IMR-90 (cell line): ENCODE measurements around the gene GPC5. TPM values are rescaled to one million over a fixed set of nuclear protein-coding genes. Genes with fewer than 3 reads are reported as not detected.

Source experiments
- ATAC-seq: fragments of 200-7000 bp; cut with Tn5 transposase; 2 replicates; pipeline ENCODE4 v1.9.1; 2020; ENCODE audit warnings: low read depth, mild to moderate bottlenecking, moderate library complexity
- BruUV-seq: library from RNA; stranded (reverse); fragments of 400-500 nt; replicated peaks from 2 replicates; lab custom pipeline; 2021; lab: Mats Ljungman, UMichigan
- CTCF ChIA-PET: fragments of 300-600 bp; formaldehyde crosslinking; extraction: SDS; loops from one replicate; lab custom pipeline; 2021; ENCODE audit warnings: antibody characterized with exemption; lab: Yijun Ruan, JAX
- POLR2A ChIA-PET: fragments of 300-600 bp; sonication (Branson Sonifier 250); formaldehyde crosslinking; loops from one replicate; lab custom pipeline; 2022; ENCODE audit warnings: antibody characterized with exemption; ENCODE audit not compliant: unreplicated experiment; lab: Charles Lee
- DNase-seq: peaks from one replicate; pipeline ENCODE4 v3.0.0; 2013
- H2AFZ ChIP-seq: replicated peaks from 2 replicates; pipeline ENCODE3; 2013; ENCODE audit warnings: low read length, mild to moderate bottlenecking; ENCODE audit not compliant: poor library complexity
- H2AK5ac ChIP-seq: 2 replicates; pipeline ENCODE4 v1.6.1; 2013; ENCODE audit warnings: low read depth, low read length, inconsistent platforms
- H2AK9ac ChIP-seq: replicated peaks from 2 replicates; pipeline ENCODE3; 2013; ENCODE audit warnings: mild to moderate bottlenecking, low read depth, low read length, moderate library complexity; ENCODE audit not compliant: poor library complexity
- H2BK120ac ChIP-seq: 2 replicates; pipeline ENCODE4 v1.6.1; 2013; ENCODE audit warnings: low read depth, low read length, inconsistent platforms
- H2BK15ac ChIP-seq: 3 replicates; pipeline ENCODE4 v1.6.1; 2013; ENCODE audit warnings: low read depth, low read length, inconsistent platforms
- H2BK20ac ChIP-seq: 2 replicates; pipeline ENCODE4 v1.6.1; 2013; ENCODE audit warnings: low read depth, mild to moderate bottlenecking, inconsistent platforms, low read length, moderate library complexity
- H2BK5ac ChIP-seq: 2 replicates; pipeline ENCODE4 v1.6.1; 2013; ENCODE audit warnings: mild to moderate bottlenecking, low read depth, low read length, inconsistent platforms; ENCODE audit not compliant: poor library complexity, severe bottlenecking
- H3K14ac ChIP-seq: replicated peaks from 2 replicates; pipeline ENCODE4 v1.6.1; 2013; ENCODE audit warnings: low read depth, low read length, inconsistent platforms
- H3K18ac ChIP-seq: 2 replicates; pipeline ENCODE4 v1.6.1; 2013; ENCODE audit warnings: low read depth, low read length, control low read depth
- H3K23ac ChIP-seq: 2 replicates; pipeline ENCODE4 v1.6.1; 2013; ENCODE audit warnings: low read depth, low read length, inconsistent platforms
- H3K27ac ChIP-seq: 2 replicates; pipeline ENCODE4 v1.5.1; 2013; ENCODE audit warnings: mild to moderate bottlenecking, control low read depth, low read length; ENCODE audit not compliant: insufficient read depth
- H3K27me3 ChIP-seq: 2 replicates; pipeline ENCODE4 v1.6.1; 2013; ENCODE audit warnings: low read length; ENCODE audit not compliant: control insufficient read depth, insufficient read depth
- H3K36me3 ChIP-seq: 2 replicates; pipeline ENCODE4 v1.6.1; 2013; ENCODE audit warnings: low read length, mixed read lengths; ENCODE audit not compliant: control insufficient read depth, insufficient read depth
- H3K4ac ChIP-seq: 2 replicates; pipeline ENCODE4 v1.6.1; 2013; ENCODE audit warnings: low read depth, low read length, inconsistent platforms
- H3K4me1 ChIP-seq: 2 replicates; pipeline ENCODE4 v1.6.1; 2013; ENCODE audit warnings: low read length, mixed read lengths; ENCODE audit not compliant: control insufficient read depth, insufficient read depth
- H3K4me2 ChIP-seq: 2 replicates; pipeline ENCODE4 v1.6.1; 2013; ENCODE audit warnings: low read depth, mild to moderate bottlenecking, control low read depth, low read length, moderate library complexity
- H3K4me3 ChIP-seq: 2 replicates; pipeline ENCODE4 v1.5.1; 2013; ENCODE audit warnings: low read depth, mild to moderate bottlenecking, control low read depth, low read length, moderate library complexity; ENCODE audit not compliant: insufficient read depth
- H3K56ac ChIP-seq: 2 replicates; pipeline ENCODE4 v1.6.1; 2013; ENCODE audit warnings: low read length, inconsistent platforms; ENCODE audit not compliant: insufficient read depth; ENCODE audit errors: extremely low read depth
- H3K79me1 ChIP-seq, 2 experiments: 2 replicates each; pipeline ENCODE4 v1.6.1; 2013; ENCODE audit warnings: low read length in 2 of 2, inconsistent platforms in 1 of 2, low read depth in 1 of 2
- H3K9ac ChIP-seq: 2 replicates; pipeline ENCODE4 v1.6.1; 2013; ENCODE audit warnings: low read depth, low read length, control low read depth
- H3K9me1 ChIP-seq: 2 replicates; pipeline ENCODE4 v1.6.1; 2013; ENCODE audit warnings: low read length, inconsistent platforms; ENCODE audit not compliant: insufficient read depth
- H3K9me3 ChIP-seq: 2 replicates; pipeline ENCODE4 v1.6.1; 2013; ENCODE audit warnings: low read length; ENCODE audit not compliant: control insufficient read depth, insufficient read depth
- H4K20me1 ChIP-seq: 2 replicates; pipeline ENCODE4 v1.6.1; 2013; ENCODE audit warnings: low read length, inconsistent platforms; ENCODE audit not compliant: insufficient read depth
- H4K5ac ChIP-seq: 2 replicates; pipeline ENCODE4 v1.6.1; 2013; ENCODE audit warnings: mild to moderate bottlenecking, low read depth, low read length, control low read depth
- H4K8ac ChIP-seq, 2 experiments: 2 replicates each; pipeline ENCODE4 v1.6.1; 2013; ENCODE audit warnings: low read depth in 2 of 2, low read length in 2 of 2, control low read depth in 1 of 2, inconsistent platforms in 1 of 2
- H4K91ac ChIP-seq: 2 replicates; pipeline ENCODE4 v1.6.1; 2013; ENCODE audit warnings: low read depth, low read length, inconsistent platforms; ENCODE audit not compliant: insufficient read depth
- ELK1 ChIP-seq: fragments of 150-350 bp; IDR thresholded peaks from 2 replicates; pipeline ENCODE4 v1.6.1; 2016; ENCODE audit warnings: low read depth, mild to moderate bottlenecking, low read length, moderate library complexity, borderline replicate concordance
- MAFK ChIP-seq: IDR thresholded peaks from 2 replicates; pipeline ENCODE4 v1.6.1; 2012; ENCODE audit warnings: low read depth, low read length, improper control_type of control experiment
- NFE2L2 ChIP-seq: fragments of 150-350 bp; IDR thresholded peaks from 2 replicates; pipeline ENCODE4 v1.6.1; 2016; ENCODE audit warnings: low read depth, mild to moderate bottlenecking, low read length
- SMC3 ChIP-seq: fragments of 150-350 bp; IDR thresholded peaks from 2 replicates; pipeline ENCODE4 v1.6.1; 2016; ENCODE audit warnings: low read depth, mild to moderate bottlenecking, antibody characterized with exemption, low read length, moderate library complexity
- WGBS, 2 experiments: methylation state at CpG; one replicate each; pipeline versions ENCODE4 v1.1.5 to v1.1.7; 2013; ENCODE audit warnings: missing lambda C conversion rate in 2 of 2; ENCODE audit not compliant: insufficient read length in 1 of 2; ENCODE audit errors: extremely low coverage in 2 of 2; 5-methylcytosine and 5-hydroxymethylcytosine counted together
- dilution Hi-C: fragments of 300-500 bp; cut with HindIII; formaldehyde crosslinking; loops from one replicate; pipeline ENCODE4 v1.14.3; 2018; ENCODE audit warnings: low sequenced_read_pairs; ENCODE audit not compliant: unreplicated experiment
- in situ Hi-C: fragments of 300-500 bp; cut with MboI; formaldehyde crosslinking; loops from 3 replicates; pipeline ENCODE4 v1.14.3; 2019; ENCODE audit warnings: low sequenced_read_pairs, inconsistent platforms, mixed read lengths
- intact Hi-C: fragments of 100-400 bp; cut with micrococcal nuclease; formaldehyde crosslinking; loops from 2 replicates; pipeline ENCODE4 v1.10.0; 2022
- polyA plus RNA-seq, 3 experiments: library from polyadenylated mRNA; depleted of rRNA; stranded (reverse); fragments of >200 nt; gene quantifications; 2 replicates each; pipeline ENCODE4 v1.2.3, GENCODE V29; 2012; ENCODE audit warnings: low replicate concordance in 1 of 3
- total RNA-seq: library from RNA; depleted of rRNA; stranded (reverse); fragments of >200 nt; gene quantifications from 2 replicates; pipeline ENCODE4 v1.2.3, GENCODE V29; 2012

Gene GPC5
- total and polyA plus RNA-seq, 2 of the 4 experiments (the other 2 are of a cell fraction): 0.94 to 1.8 TPM

- H3K4ac ChIP-seq: no peak overlapping the region
- no peak overlapping the region for H4K5ac ChIP-seq
- H3K56ac ChIP-seq: no peak overlapping the region
- H3K14ac ChIP-seq: no peak overlapping the region
- in situ Hi-C loops (no loop called here), dilution Hi-C loops (no loop called here), intact Hi-C loops (no loop called here)
- no peak overlapping the region for H2AK5ac ChIP-seq
- peak; percentile 77 for TF ChIP-seq NFE2L2
- TF ChIP-seq ELK1: no peak
- no peak for TF ChIP-seq SMC3
- TF ChIP-seq MAFK: peak; percentile 48; the same call in 1 of the 2 replicates
- H3K23ac ChIP-seq: no peak overlapping the region
- no CpG with 5 or more reads among the region's 5 CpGs for WGBS, 2 experiments
- no peaks in the 10 kb centered on the region for H3K79me1 ChIP-seq
- H3K9ac ChIP-seq: no peak overlapping the region
- ChIA-PET CTCF (no interaction called here), POLR2A (no interaction called here)
- H3K36me3 ChIP-seq: no peaks in the 10 kb centered on the region
- BruUV-seq: no TSS peak
- no peak overlapping the region for H3K27ac ChIP-seq
- no peak overlapping the region for H4K91ac ChIP-seq
- no peak overlapping the region for H2AK9ac ChIP-seq
- no peaks in the 10 kb centered on the region for H4K20me1 ChIP-seq
- no peak overlapping the region for H2BK15ac ChIP-seq
- H3K4me2 ChIP-seq: no peak overlapping the region
- H3K9me1 ChIP-seq: no peaks in the 10 kb centered on the region
- no peak overlapping the region for H3K4me3 ChIP-seq
- no peak overlapping the region for H2BK5ac ChIP-seq
- no peak for DNase-seq
- H2AFZ ChIP-seq: no peak overlapping the region
- H3K4me1 ChIP-seq: no peaks in the 10 kb centered on the region
- no peaks in the 10 kb centered on the region for H3K9me3 ChIP-seq
- no peak overlapping the region for H2BK120ac ChIP-seq
- H3K27me3 ChIP-seq: no peaks in the 10 kb centered on the region
- H3K18ac ChIP-seq: no peak overlapping the region
- no peak for ATAC-seq
- H4K8ac ChIP-seq: no peak overlapping the region
- H2BK20ac ChIP-seq: no peak overlapping the region
These were observed 65.9 kb downstream of the GPC5 start for GRCh38 chr13:91464336-91464735.
